Heart right ventricle (tissue), 16 donors: ENCODE measurements around the gene CUL9. TPM values are rescaled to one million over a fixed set of nuclear protein-coding genes. Genes with fewer than 3 reads are reported as not detected.

Experiments used
- ATAC-seq, 8 donors: fragments of 200-7000 bp; cut with Tn5 transposase; one replicate each; pipeline ENCODE4 v1.9.1; 2020; ENCODE audit warnings: mild to moderate bottlenecking in 8 of 8, moderate library complexity in 8 of 8, moderate number of reproducible peaks in 1 of 8
- DNase-seq, 2 donors: peaks; one replicate each; pipeline ENCODE4 v3.0.0-alpha.2; 2020
- H3K27ac ChIP-seq, 10 donors: fragments of 200-600 bp; sonication (generic) in 2 of 10; one replicate each; pipeline versions ENCODE4 v1.5.0 to v1.8.0; 2020 to 2022; ENCODE audit warnings: mild to moderate bottlenecking in 3 of 10
- H3K27me3 ChIP-seq, 7 donors: fragments of 200-600 bp; one replicate each; pipeline ENCODE4 v1.8.0; 2021 to 2022; ENCODE audit warnings: mild to moderate bottlenecking in 2 of 7
- H3K36me3 ChIP-seq, 9 donors: fragments of 200-600 bp; sonication (generic) in 1 of 9; one replicate each; pipeline versions ENCODE4 v1.5.0 to v1.8.0; 2020 to 2022; ENCODE audit warnings: mild to moderate bottlenecking in 2 of 9
- H3K4me1 ChIP-seq, 9 donors: fragments of 200-600 bp; sonication (generic) in 1 of 9; one replicate each; pipeline versions ENCODE4 v1.5.0 to v1.8.0; 2020 to 2022; ENCODE audit warnings: mild to moderate bottlenecking in 4 of 9
- H3K4me3 ChIP-seq, 10 donors: fragments of 200-600 bp; sonication (generic) in 2 of 10; one replicate each; pipeline versions ENCODE4 v1.5.0 to v1.8.0; 2020 to 2022; ENCODE audit warnings: mild to moderate bottlenecking in 7 of 10, moderate library complexity in 2 of 10
- H3K9me3 ChIP-seq, 11 donors: fragments of 200-600 bp in 10 of 11; sonication (generic) in 2 of 11; one replicate each; pipeline versions ENCODE4 v1.5.0 to v1.8.0; 2013 to 2022; ENCODE audit warnings: mild to moderate bottlenecking in 2 of 11, control low read depth in 1 of 11, moderate library complexity in 1 of 11
- CTCF ChIP-seq, 9 donors: fragments of 200-600 bp; sonication (generic) in 2 of 9; IDR thresholded peaks; one replicate each; pipeline versions ENCODE4 v1.5.0 to v1.8.0; 2021 to 2022; ENCODE audit warnings: antibody characterized with exemption in 9 of 9, mild to moderate bottlenecking in 5 of 9, moderate library complexity in 1 of 9
- WGBS, 2 donors: extraction: QIAGEN DNeasy Blood & Tissue Kit; methylation state at CpG; one replicate each; pipeline ENCODE4 v1.1.7; 2013; ENCODE audit warnings: inconsistent platforms in 1 of 2; 5-methylcytosine and 5-hydroxymethylcytosine counted together
- intact Hi-C, 10 donors: fragments of 100-400 bp; cut with DNase I; formaldehyde crosslinking; loops; one replicate each; pipeline versions ENCODE4 v1.11.1 to v1.14.2; 2022
- polyA plus RNA-seq, 2 donors: library from polyadenylated mRNA; stranded (reverse); fragments of 200-250 nt; gene quantifications; one replicate each; pipeline ENCODE4 v1.2.3, GENCODE V29; 2013
- total RNA-seq, 10 donors: library from RNA; stranded (reverse); fragmentation: NEBNext Ultra II Directional in 3 of 10; extraction: Animal tissue kit (Norgen Biotek cat#: 25700) in 3 of 10; gene quantifications; one replicate each; pipeline versions ENCODE4 v1.2.1 to v1.2.4, GENCODE V29; 2021 to 2023
- donor health status: Arrhythmogenic right ventricular cardiomyopathy.
- donor health status: ischemic (EF 13 %, LVEDD 7.1; RV severe dilation, severe dysfunction).
- donor health status: healthy with polysubstance abuse.
- donor health status: DM: no; HTN: yes; CAD: no.
- donor health status: DM: no; HTN: no; CAD: no.
- donor health status: ischemic (EF 25% LVEDD 6.9; RV normal size, moderate dysfunction).
- donor health status: ischemic (EF 25% LVEDD 5.7; RV mildly dilated, moderate dysfunction).
- donor health status: healthy.
- donor health status: DM: yes; HTN: yes; CAD: no.
- donor health status: Ischemic cardiomyopathy.
- donor health status: ischemic (EF 35%, LVEDD 5.7; RV mildly dilated, moderate dysfunction).
- donor health status: nonischemic (EF 11% LVEDD 7.7; RV severe dilation, severe dysfunction).
- donor health status: DM: yes; HTN: yes; CAD: no.
- donor health status: PGD.
- donor health status: ischemic (EF 29% LVEDD 5.4; RV normal size, mild dysfunction).
- donor health status: nonischemic (EF 23%, LVEDD 6.1; RV moderate dilation, normal function).

CUL9 gene
- total and polyA plus RNA-seq, 12 donors: 7.8 to 32.0 (median 13.4) TPM

- no peak for ATAC-seq
- TF ChIP-seq CTCF (IDR thresholded peaks at IDR 0.05): no peak
Observed at GRCh38 chr6:43239054-43239453, 57.1 kb downstream of the CUL9 start.

DNA sequence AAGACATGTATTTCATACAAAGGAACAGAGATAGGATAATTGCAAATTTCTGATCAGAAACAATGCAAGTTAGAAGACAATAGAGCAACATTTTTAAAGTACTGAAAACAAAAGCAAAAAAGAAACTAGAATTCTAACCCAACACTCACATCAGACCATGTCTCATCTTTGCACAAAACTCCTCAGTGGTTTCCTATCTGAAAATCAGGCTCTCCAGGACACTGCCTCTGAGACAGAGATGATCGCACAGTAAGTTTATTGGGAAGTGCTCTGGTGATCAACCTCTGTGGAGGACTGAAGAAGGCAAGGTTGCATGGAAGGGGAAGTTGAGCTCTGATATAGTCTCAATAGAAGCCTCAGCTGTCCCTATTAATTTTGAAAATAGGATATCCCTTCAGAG lies 59.0 kb downstream of the CUL9 start:
- DNase-seq (no peak), ATAC-seq (no peak)
- Histone ChIP-seq H3K4me1 (no peaks in the 10 kb centered on the region), H3K27ac (no peak overlapping the region), H3K27me3 (peaks cover 0 to 90% (median 70%) of the 10 kb centered on the region in 7 donors), H3K36me3 (no peaks in the 10 kb centered on the region), H3K4me3 (no peak overlapping the region), H3K9me3 (peaks cover 0 to 6% (median 0%) of the 10 kb centered on the region in 11 donors)
- intact Hi-C loops: loop anchor here in 1 of 10 donors (2.0 kb wide), 1 partner anchor 30 kb away; no protein-coding TSS in a partner anchor
- 88 to 91% methylated on average over 1 of the region's 1 CpG for WGBS, 2 donors
- TF ChIP-seq CTCF (IDR thresholded peaks at IDR 0.05): no peak

More at GRCh38 chr6:43239054-43239453, 57.1 kb downstream of the CUL9 start:
- Histone ChIP-seq H3K27ac (no peak overlapping the region), H3K4me3 (no peak overlapping the region), H3K27me3 (peaks cover 0 to 80% (median 64%) of the 10 kb centered on the region in 7 donors), H3K4me1 (no peaks in the 10 kb centered on the region), H3K36me3 (no peaks in the 10 kb centered on the region), H3K9me3 (peaks cover 0 to 6% (median 0%) of the 10 kb centered on the region in 11 donors)
- intact Hi-C loops: no loop called here
- no peak for DNase-seq
- WGBS, 2 donors: 66 to 79% methylated on average over 2 of the region's 2 CpGs

- Histone ChIP-seq H3K9me3 (peaks cover 0 to 6% (median 0%) of the 10 kb centered on the region in 11 donors), H3K4me1 (peaks cover 0 to 2% (median 0%) of the 10 kb centered on the region in 9 donors), H3K36me3 (no peaks in the 10 kb centered on the region), H3K4me3 (no peak overlapping the region), H3K27me3 (peaks cover 0 to 90% (median 70%) of the 10 kb centered on the region in 7 donors), H3K27ac (no peak overlapping the region)
- WGBS, 2 donors: 93 to 96% methylated on average over 2 of the region's 2 CpGs
- intact Hi-C loops: loop anchor here in 1 of 10 donors (2.0 kb wide), 1 partner anchor 31 kb away; no protein-coding TSS in a partner anchor
- ATAC-seq (no peak), DNase-seq (no peak)
- TF ChIP-seq CTCF (IDR thresholded peaks at IDR 0.05): no peak
Observed at GRCh38 chr6:43241446-43241845, 59.5 kb downstream of the CUL9 start.

GRCh38 chr6:43242908-43243663 lies 61.1 kb downstream of the CUL9 start, which contains the start of gene TTBK1:
TSS of gene TTBK1 (plus strand) at chr6:43243481. CDS start at chr6:43246661, 3,180 bp downstream.
- Histone ChIP-seq H3K4me3 (no peak within 1 kb of the TSS), H3K36me3 (no peaks in the 10 kb centered on the region), H3K27ac (no peak within 1 kb of the TSS), H3K9me3 (peaks cover 0 to 6% (median 0%) of the 10 kb centered on the region in 11 donors), H3K27me3 (peaks cover 0 to 84% (median 60%) of the 10 kb centered on the region in 7 donors), H3K4me1 (peaks cover 4 to 17% (median 10%) of the 10 kb centered on the region in 9 donors)
- no peak for DNase-seq
- ATAC-seq: no peak
- intact Hi-C loops: no loop called here
- no peak for TF ChIP-seq CTCF (IDR thresholded peaks at IDR 0.05)
- 8 to 10% methylated on average over 37 to 47 of the region's 47 CpGs for WGBS, 2 donors
